H9 (cell line): ENCODE measurements around the gene PDLIM7. TPM values are rescaled to one million over a fixed set of nuclear protein-coding genes. Genes with fewer than 3 reads are reported as not detected.

ENCODE experiments used
- DNase-seq: peaks from one replicate; pipeline ENCODE4 v3.0.0-alpha.2; 2017
- H2AFZ ChIP-seq: one replicate; pipeline ENCODE4 v1.6.1; 2013; ENCODE audit warnings: mild to moderate bottlenecking, low read length, control low read depth, moderate library complexity
- H2AK5ac ChIP-seq: 2 replicates; pipeline ENCODE4 v1.6.1; 2013; ENCODE audit warnings: low read length, control low read depth, mixed read lengths; ENCODE audit not compliant: insufficient read length
- H2BK120ac ChIP-seq: one replicate; pipeline ENCODE4 v1.6.1; 2013; ENCODE audit warnings: low read depth, mild to moderate bottlenecking, low read length, control low read depth, inconsistent platforms; ENCODE audit not compliant: poor library complexity, severe bottlenecking
- H2BK12ac ChIP-seq: 2 replicates; pipeline ENCODE4 v1.6.1; 2013; ENCODE audit warnings: low read length, control low read depth, mixed read lengths, low read depth; ENCODE audit not compliant: insufficient read length
- H2BK15ac ChIP-seq: 2 replicates; pipeline ENCODE4 v1.6.1; 2013; ENCODE audit warnings: low read depth, low read length, control low read depth
- H2BK20ac ChIP-seq: one replicate; pipeline ENCODE4 v1.6.1; 2013; ENCODE audit warnings: low read depth, mild to moderate bottlenecking, low read length, control low read depth, inconsistent platforms; ENCODE audit not compliant: poor library complexity, severe bottlenecking
- H2BK5ac ChIP-seq: 2 replicates; pipeline ENCODE4 v1.6.1; 2013; ENCODE audit warnings: low read length, control low read depth, mixed read lengths; ENCODE audit not compliant: insufficient read length
- H3K14ac ChIP-seq: 2 replicates; pipeline ENCODE4 v1.6.1; 2013; ENCODE audit warnings: low read length, control low read depth; ENCODE audit not compliant: insufficient read depth
- H3K18ac ChIP-seq: 2 replicates; pipeline ENCODE4 v1.6.1; 2013; ENCODE audit warnings: low read depth, mild to moderate bottlenecking, mixed read lengths, low read length, control low read depth; ENCODE audit not compliant: insufficient read length
- H3K23ac ChIP-seq: 2 replicates; pipeline ENCODE4 v1.6.1; 2013; ENCODE audit warnings: low read length, control low read depth, mixed read lengths, low read depth; ENCODE audit not compliant: insufficient read length
- H3K23me2 ChIP-seq: 2 replicates; pipeline ENCODE4 v1.6.1; 2013; ENCODE audit warnings: low read depth, mild to moderate bottlenecking, mixed read lengths, low read length, control low read depth; ENCODE audit not compliant: insufficient read length, poor library complexity, severe bottlenecking
- H3K27ac ChIP-seq: 2 replicates; pipeline ENCODE4 v1.5.1; 2013; ENCODE audit warnings: low read length, control low read depth, mixed read lengths, low read depth; ENCODE audit not compliant: insufficient read length
- H3K27me3 ChIP-seq: 2 replicates; pipeline ENCODE4 v1.6.1; 2013; ENCODE audit warnings: low read length, control low read depth, inconsistent platforms; ENCODE audit not compliant: insufficient read depth
- H3K4ac ChIP-seq: 2 replicates; pipeline ENCODE4 v1.6.1; 2013; ENCODE audit warnings: low read depth, mild to moderate bottlenecking, control low read depth, inconsistent platforms, low read length, moderate library complexity
- H3K4me1 ChIP-seq: 2 replicates; pipeline ENCODE4 v1.6.1; 2013; ENCODE audit warnings: low read length, control low read depth, inconsistent platforms; ENCODE audit not compliant: insufficient read depth
- H3K4me2 ChIP-seq: 2 replicates; pipeline ENCODE4 v1.6.1; 2013; ENCODE audit warnings: low read length, control low read depth, mixed read lengths; ENCODE audit not compliant: insufficient read length, insufficient read depth
- H3K56ac ChIP-seq: 2 replicates; pipeline ENCODE4 v1.6.1; 2013; ENCODE audit warnings: low read depth, mild to moderate bottlenecking, mixed read lengths, low read length, control low read depth; ENCODE audit not compliant: insufficient read length
- H3K79me1 ChIP-seq: 2 replicates; pipeline ENCODE4 v1.6.1; 2013; ENCODE audit warnings: low read depth, mild to moderate bottlenecking, moderate library complexity, low read length, control low read depth, inconsistent platforms; ENCODE audit not compliant: insufficient read depth, poor library complexity, severe bottlenecking
- H3K79me2 ChIP-seq: 2 replicates; pipeline ENCODE4 v1.6.1; 2013; ENCODE audit warnings: low read length, control low read depth, inconsistent platforms; ENCODE audit not compliant: insufficient read depth
- H3K9ac ChIP-seq: 2 replicates; pipeline ENCODE4 v1.6.1; 2013; ENCODE audit warnings: low read length, control low read depth, mixed read lengths; ENCODE audit not compliant: insufficient read length; ENCODE audit errors: extremely low read depth
- H3K9me3 ChIP-seq: one replicate; pipeline ENCODE4 v1.6.1; 2013; ENCODE audit warnings: low read depth, low read length, inconsistent platforms; ENCODE audit not compliant: control insufficient read depth
- H3T11ph ChIP-seq: one replicate; pipeline ENCODE4 v1.6.1; 2013; ENCODE audit warnings: mild to moderate bottlenecking, low read length, control low read depth, inconsistent platforms
- H4K20me1 ChIP-seq: one replicate; pipeline ENCODE4 v1.6.1; 2013; ENCODE audit not compliant: control insufficient read depth, insufficient read length, insufficient read depth
- H4K5ac ChIP-seq: 2 replicates; pipeline ENCODE4 v1.6.1; 2013; ENCODE audit warnings: low read depth, mild to moderate bottlenecking, mixed read lengths, low read length, control low read depth; ENCODE audit not compliant: insufficient read length
- H4K8ac ChIP-seq: replicated peaks from 2 replicates; pipeline ENCODE4 v1.6.1; 2013; ENCODE audit warnings: low read length, control low read depth, mixed read lengths, low read depth; ENCODE audit not compliant: insufficient read length
- H4K91ac ChIP-seq: 2 replicates; pipeline ENCODE4 v1.6.1; 2013; ENCODE audit warnings: low read depth, mild to moderate bottlenecking, moderate library complexity, mixed read lengths, low read length, control low read depth; ENCODE audit not compliant: insufficient read length
- H3K27ac Mint-ChIP-seq, 3 experiments: 2 replicates in 2 of 3; 3 replicates in 1 of 3; pipeline ENCODE4 v1.8.0; 2020 to 2021; ENCODE audit warnings: mixed read lengths in 3 of 3, mild to moderate bottlenecking in 1 of 3, moderate library complexity in 1 of 3
- H3K27me3 Mint-ChIP-seq: 2 replicates; pipeline ENCODE4 v1.8.0; 2021; ENCODE audit warnings: low read depth, mild to moderate bottlenecking, moderate library complexity, mixed read lengths
- H3K36me3 Mint-ChIP-seq, 3 experiments: 2 replicates in 2 of 3; 3 replicates in 1 of 3; pipeline ENCODE4 v1.8.0; 2020 to 2021; ENCODE audit warnings: low read depth in 3 of 3, mixed read lengths in 3 of 3; ENCODE audit not compliant: insufficient read depth in 1 of 3
- H3K4me1 Mint-ChIP-seq, 2 experiments: 2 replicates each; pipeline ENCODE4 v1.8.0; 2020; ENCODE audit warnings: mixed read lengths in 2 of 2
- H3K4me3 Mint-ChIP-seq, 2 experiments: 2 replicates in 1 of 2; 3 replicates in 1 of 2; pipeline ENCODE4 v1.8.0; 2020 to 2021; ENCODE audit warnings: mild to moderate bottlenecking in 2 of 2, mixed read lengths in 2 of 2, moderate library complexity in 1 of 2
- H3K9me3 Mint-ChIP-seq, 2 experiments: 2 replicates in 1 of 2; 3 replicates in 1 of 2; pipeline ENCODE4 v1.8.0; 2020; ENCODE audit warnings: mild to moderate bottlenecking in 2 of 2, mixed read lengths in 2 of 2, moderate library complexity in 1 of 2
- CTCF ChIP-seq: fragments of 200-600 bp; sonication (generic); conservative IDR thresholded peaks from 3 replicates; pipeline ENCODE4 v1.8.0; 2021; ENCODE audit warnings: antibody characterized with exemption, mild to moderate bottlenecking
- WGBS: extraction: QIAGEN DNeasy Blood & Tissue Kit; methylation state at CpG from one replicate; pipeline ENCODE4 v1.1.7; 2013; ENCODE audit warnings: missing lambda C conversion rate, low lambda C conversion rate, mixed read lengths; ENCODE audit not compliant: insufficient read length; ENCODE audit errors: extremely low coverage; 5-methylcytosine and 5-hydroxymethylcytosine counted together
- total RNA-seq: library from RNA; stranded (reverse); gene quantifications from 2 replicates; pipeline ENCODE4 v1.2.1, GENCODE V29; 2021

The PDLIM7 gene
- total RNA-seq, 1 experiment from 2014 or later = 137 TPM

- no peak overlapping the region for H3K18ac ChIP-seq
- Mint-ChIP-seq H3K4me1 (peaks cover 7 to 13% of the 10 kb centered on the region in 2 experiments), H3K27me3 (peaks cover 3% of the 10 kb centered on the region; the same call in 1 of the 2 replicates), H3K9me3 (no peaks in the 10 kb centered on the region; a peak in 1 of 5 replicates), H3K36me3 (peaks cover 37 to 59% (median 58%) of the 10 kb centered on the region in 3 experiments), H3K27ac (no peak overlapping the region), H3K4me3 (no peak overlapping the region)
- no peaks in the 10 kb centered on the region for H4K20me1 ChIP-seq
- no peak overlapping the region for H2AFZ ChIP-seq
- no peak for TF ChIP-seq CTCF
- H3K9ac ChIP-seq = no peak overlapping the region
- no peak overlapping the region for H2BK20ac ChIP-seq
- no peak overlapping the region for H2BK15ac ChIP-seq
- H3K79me2 ChIP-seq = no peaks in the 10 kb centered on the region
- H3K79me1 ChIP-seq = no peaks in the 10 kb centered on the region
- WGBS = no CpG with 5 or more reads among the region's 14 CpGs
- H3K4me2 ChIP-seq = no peak overlapping the region
- H2BK120ac ChIP-seq = no peak overlapping the region
- no peak overlapping the region for H2AK5ac ChIP-seq
- H3T11ph ChIP-seq = no peak overlapping the region
- no peaks in the 10 kb centered on the region for H3K4me1 ChIP-seq
- peaks cover 11% of the 10 kb centered on the region for H3K23me2 ChIP-seq
- H3K27ac ChIP-seq = no peak overlapping the region
- no peak overlapping the region for H2BK5ac ChIP-seq
- no peak overlapping the region for H2BK12ac ChIP-seq
- H3K56ac ChIP-seq = no peak overlapping the region
- no peak for DNase-seq
- no peak overlapping the region for H4K8ac ChIP-seq
- H3K23ac ChIP-seq = no peak overlapping the region
- no peaks in the 10 kb centered on the region for H3K9me3 ChIP-seq
- no peak overlapping the region for H4K5ac ChIP-seq
- no peak overlapping the region for H3K14ac ChIP-seq
- no peak overlapping the region for H3K4ac ChIP-seq
- no peak overlapping the region for H4K91ac ChIP-seq
- H3K27me3 ChIP-seq = no peaks in the 10 kb centered on the region
Measured at GRCh38 chr5:177458912-177459350, 38.5 kb downstream of the PDLIM7 start.
